Measurements from ENCODE around the gene NDUFAF4. TPM values are rescaled to one million over a fixed set of nuclear protein-coding genes. Genes with fewer than 3 reads are reported as not detected.
A peak's percentile ranks its signal among the peaks of the same experiment; 100 is the strongest.
"Not testable (repeated sequence)": the region's sequence is repeated elsewhere in the genome, so short reads cannot be mapped to it uniquely, and the experiment has no call there.

NDUFAF4 gene
- total and polyA plus RNA-seq, 8 donors = 2.9 to 30.1 (median 11.0) TPM

- WGBS, 5 donors = 80 to 87% (median 85%) methylated on average over 5 of the region's 5 CpGs
- no peak for DNase-seq
- Histone ChIP-seq H3K27ac (no peak overlapping the region), H3K4me3 (no peak overlapping the region), H3K36me3 (peaks cover 22 to 43% (median 41%) of the 10 kb centered on the region in 4 donors), H3K27me3 (no peaks in the 10 kb centered on the region), H3K9me3 (no peaks in the 10 kb centered on the region), H3K4me1 (peaks cover 0 to 6% (median 0%) of the 10 kb centered on the region in 4 donors)
- no peak for TF ChIP-seq POLR2AphosphoS5 (IDR thresholded peaks at IDR 0.05)
- TF ChIP-seq, protein P1, sequence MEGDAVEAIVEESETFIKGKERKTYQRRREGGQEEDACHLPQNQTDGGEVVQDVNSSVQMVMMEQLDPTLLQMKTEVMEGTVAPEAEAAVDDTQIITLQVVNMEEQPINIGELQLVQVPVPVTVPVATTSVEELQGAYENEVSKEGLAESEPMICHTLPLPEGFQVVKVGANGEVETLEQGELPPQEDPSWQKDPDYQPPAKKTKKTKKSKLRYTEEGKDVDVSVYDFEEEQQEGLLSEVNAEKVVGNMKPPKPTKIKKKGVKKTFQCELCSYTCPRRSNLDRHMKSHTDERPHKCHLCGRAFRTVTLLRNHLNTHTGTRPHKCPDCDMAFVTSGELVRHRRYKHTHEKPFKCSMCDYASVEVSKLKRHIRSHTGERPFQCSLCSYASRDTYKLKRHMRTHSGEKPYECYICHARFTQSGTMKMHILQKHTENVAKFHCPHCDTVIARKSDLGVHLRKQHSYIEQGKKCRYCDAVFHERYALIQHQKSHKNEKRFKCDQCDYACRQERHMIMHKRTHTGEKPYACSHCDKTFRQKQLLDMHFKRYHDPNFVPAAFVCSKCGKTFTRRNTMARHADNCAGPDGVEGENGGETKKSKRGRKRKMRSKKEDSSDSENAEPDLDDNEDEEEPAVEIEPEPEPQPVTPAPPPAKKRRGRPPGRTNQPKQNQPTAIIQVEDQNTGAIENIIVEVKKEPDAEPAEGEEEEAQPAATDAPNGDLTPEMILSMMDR (IDR thresholded peaks at IDR 0.05) = no peak
- TF ChIP-seq POLR2A (IDR thresholded peaks at IDR 0.05) = no peak
- no peak for TF ChIP-seq EP300 (IDR thresholded peaks at IDR 0.05)
- intact Hi-C loops (cut with DNase I; ENCODE audit: low total_unique reads) = no loop called here
These were observed 8.9 kb downstream of the NDUFAF4 start for GRCh38 chr6:96888745-96889144.

GRCh38 chr6:96886519-96886918, 11.2 kb downstream of the NDUFAF4 start:
- H3K4me3 ChIP-seq = no peak overlapping the region
- H3K4me1 ChIP-seq = peaks cover 0 to 6% (median 0%) of the 10 kb centered on the region in 4 donors
- H3K27ac ChIP-seq = no peak overlapping the region
- DNase-seq = no peak
- TF ChIP-seq EP300 (IDR thresholded peaks at IDR 0.05) = no peak
- no peak for TF ChIP-seq POLR2A (IDR thresholded peaks at IDR 0.05)
- TF ChIP-seq, protein P1 (IDR thresholded peaks at IDR 0.05) = no peak
- no peak for TF ChIP-seq POLR2AphosphoS5 (IDR thresholded peaks at IDR 0.05)
- H3K27me3 ChIP-seq = no peaks in the 10 kb centered on the region
- 72 to 88% (median 83%) methylated on average over 1 of the region's 1 CpG for WGBS, 5 donors
- peaks cover 4 to 21% (median 20%) of the 10 kb centered on the region in 4 donors for H3K36me3 ChIP-seq
- intact Hi-C loops (cut with DNase I; ENCODE audit: low total_unique reads) = no loop called here
- H3K9me3 ChIP-seq = no peaks in the 10 kb centered on the region

- H3K36me3 ChIP-seq; H3K27ac ChIP-seq; H3K4me3 ChIP-seq; intact Hi-C loops (cut with DNase I; ENCODE audit: low total_unique reads); H3K4me1 ChIP-seq; H3K27me3 ChIP-seq; H3K9me3 ChIP-seq: not testable (repeated sequence)
- WGBS, 5 donors = 31 to 63% (median 38%) methylated on average over 5 of the region's 5 CpGs
- peak in 1 of 2 donors; percentile 74 for DNase-seq
These were observed 12.5 kb downstream of the NDUFAF4 start for GRCh38 chr6:96885187-96885631.

DNA sequence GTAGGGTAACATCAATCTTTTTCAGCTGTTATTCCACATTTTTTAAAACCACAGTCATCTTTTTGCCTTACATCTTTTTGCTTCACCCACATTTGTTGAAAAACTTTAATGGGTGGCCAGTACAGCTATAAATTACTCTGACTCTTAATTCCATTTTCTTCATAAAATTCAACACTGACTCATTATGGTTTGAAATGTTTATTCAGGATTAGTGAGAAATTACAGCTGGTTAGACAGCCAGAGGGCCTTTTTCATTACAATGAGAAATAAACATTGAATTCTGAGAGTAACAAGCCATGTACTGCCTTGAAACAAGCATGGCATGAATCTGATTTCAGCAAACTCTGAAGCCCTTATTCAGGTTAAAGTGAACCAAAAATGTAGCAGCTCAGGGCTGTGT, 19.5 kb downstream of the NDUFAF4 start:
- Histone ChIP-seq H3K9me3 (no peaks in the 10 kb centered on the region), H3K27me3 (no peaks in the 10 kb centered on the region), H3K4me3 (no peak overlapping the region), H3K4me1 (peaks cover 0 to 5% (median 0%) of the 10 kb centered on the region in 4 donors), H3K27ac (peak overlapping the region in 3 of 5 donors; percentile 9 to 63 (median 30)), H3K36me3 (no peaks in the 10 kb centered on the region)
- intact Hi-C loops (cut with DNase I; ENCODE audit: low total_unique reads) = no loop called here
- TF ChIP-seq POLR2AphosphoS5 (IDR thresholded peaks at IDR 0.05) = no peak
- TF ChIP-seq EP300 (IDR thresholded peaks at IDR 0.05) = no peak
- TF ChIP-seq, protein P1 (IDR thresholded peaks at IDR 0.05) = no peak
- no peak for TF ChIP-seq POLR2A (IDR thresholded peaks at IDR 0.05)
- DNase-seq = peak in 1 of 2 donors; percentile 34

DNA sequence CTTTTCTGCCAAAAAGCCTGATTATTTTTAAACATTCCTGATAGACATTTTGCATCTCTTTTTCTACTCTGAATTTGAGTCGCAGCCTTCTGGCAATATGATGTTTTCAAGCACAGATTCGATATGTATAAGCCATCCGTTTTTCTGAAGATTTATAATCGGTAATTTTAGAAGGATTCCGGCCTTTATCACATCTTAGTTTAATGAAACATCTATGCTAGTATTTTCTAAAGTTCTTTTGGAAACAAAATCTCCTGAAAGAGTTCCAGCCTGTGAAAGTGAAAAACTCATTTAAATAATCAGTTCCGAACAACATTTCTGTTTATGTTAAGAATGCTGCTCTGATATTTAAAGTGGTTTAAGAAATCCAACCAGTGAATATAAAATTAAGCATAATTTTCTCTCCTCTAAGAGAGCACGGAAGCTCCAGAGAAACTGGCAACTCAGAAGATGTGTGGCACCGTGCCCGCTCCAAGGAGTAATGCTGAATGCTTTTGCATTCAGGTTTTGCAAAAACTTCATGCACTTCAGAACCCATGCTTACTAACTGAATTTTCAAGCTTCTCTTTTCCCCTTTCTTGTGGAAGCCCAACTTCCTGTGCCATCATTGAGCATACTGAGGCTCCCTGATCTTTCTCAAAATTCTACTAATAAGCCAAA, 20.7 kb downstream of the NDUFAF4 start:
- Histone ChIP-seq H3K4me3 (no peak overlapping the region), H3K36me3 (no peaks in the 10 kb centered on the region), H3K9me3 (no peaks in the 10 kb centered on the region), H3K27me3 (no peaks in the 10 kb centered on the region), H3K27ac (peak overlapping the region in 1 of 5 donors; percentile 63), H3K4me1 (peaks cover 0 to 5% (median 0%) of the 10 kb centered on the region in 4 donors)
- TF ChIP-seq EP300 (IDR thresholded peaks at IDR 0.05) = no peak
- no peak for TF ChIP-seq POLR2A (IDR thresholded peaks at IDR 0.05)
- TF ChIP-seq POLR2AphosphoS5 (IDR thresholded peaks at IDR 0.05) = no peak
- TF ChIP-seq, protein P1 (IDR thresholded peaks at IDR 0.05) = no peak
- intact Hi-C loops (cut with DNase I; ENCODE audit: low total_unique reads) = no loop called here
- 70 to 84% (median 76%) methylated on average over 9 of the region's 9 CpGs for WGBS, 5 donors
- DNase-seq = no peak

Data from stomach (tissue), 9 donors.